C4-2B (cell line): ENCODE results near the gene BTBD2.

ENCODE experiments used
- ZFX ChIP-seq: fragments of 450-650 bp; IDR thresholded peaks from 2 replicates; pipeline ENCODE4 v1.6.1; 2017
- TF ChIP-seq, protein P1 (sequence below): fragments of 450-650 bp; conservative IDR thresholded peaks from 2 replicates; pipeline ENCODE4 v1.5.1; 2017; ENCODE audit warnings: mild to moderate bottlenecking

- TF ChIP-seq, protein P1, sequence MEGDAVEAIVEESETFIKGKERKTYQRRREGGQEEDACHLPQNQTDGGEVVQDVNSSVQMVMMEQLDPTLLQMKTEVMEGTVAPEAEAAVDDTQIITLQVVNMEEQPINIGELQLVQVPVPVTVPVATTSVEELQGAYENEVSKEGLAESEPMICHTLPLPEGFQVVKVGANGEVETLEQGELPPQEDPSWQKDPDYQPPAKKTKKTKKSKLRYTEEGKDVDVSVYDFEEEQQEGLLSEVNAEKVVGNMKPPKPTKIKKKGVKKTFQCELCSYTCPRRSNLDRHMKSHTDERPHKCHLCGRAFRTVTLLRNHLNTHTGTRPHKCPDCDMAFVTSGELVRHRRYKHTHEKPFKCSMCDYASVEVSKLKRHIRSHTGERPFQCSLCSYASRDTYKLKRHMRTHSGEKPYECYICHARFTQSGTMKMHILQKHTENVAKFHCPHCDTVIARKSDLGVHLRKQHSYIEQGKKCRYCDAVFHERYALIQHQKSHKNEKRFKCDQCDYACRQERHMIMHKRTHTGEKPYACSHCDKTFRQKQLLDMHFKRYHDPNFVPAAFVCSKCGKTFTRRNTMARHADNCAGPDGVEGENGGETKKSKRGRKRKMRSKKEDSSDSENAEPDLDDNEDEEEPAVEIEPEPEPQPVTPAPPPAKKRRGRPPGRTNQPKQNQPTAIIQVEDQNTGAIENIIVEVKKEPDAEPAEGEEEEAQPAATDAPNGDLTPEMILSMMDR, result no peak
- no peak for TF ChIP-seq ZFX
Measured at GRCh38 chr19:1956122-1956494, 59.4 kb downstream of the BTBD2 start.
